CD4-positive, alpha-beta T cell (primary cell): ENCODE results near the gene C22orf39. TPM values are rescaled to one million over a fixed set of nuclear protein-coding genes. Genes with fewer than 3 reads are reported as not detected.

Source experiments
- ATAC-seq: fragments of 200-7000 bp; cut with Tn5 transposase; one replicate; pipeline ENCODE4 v1.10.0; 2022; ENCODE audit warnings: mild to moderate bottlenecking; ENCODE audit not compliant: poor library complexity
- CTCF ChIA-PET: fragments of 350-600 bp; sonication (Branson Sonifier 250); formaldehyde crosslinking; loops from one replicate; lab custom pipeline; 2021; ENCODE audit warnings: antibody characterized with exemption, inconsistent platforms; lab: Charles Lee
- POLR2A ChIA-PET: fragments of 350-600 bp; sonication (Branson Sonifier 250); formaldehyde crosslinking; loops from one replicate; lab custom pipeline; 2021; ENCODE audit warnings: antibody characterized with exemption, inconsistent platforms; lab: Charles Lee
- DNase-seq, 14 experiments: peaks; one replicate each; pipeline ENCODE4 v3.0.0-alpha.2; 2013 to 2020; ENCODE audit warnings: mixed read lengths in 2 of 14
- H3K27ac ChIP-seq, 2 donors: one replicate each; pipeline versions ENCODE4 v1.5.1 to v1.7.0; 2013; ENCODE audit warnings: low read length in 2 of 2, low read depth in 1 of 2, mild to moderate bottlenecking in 1 of 2
- H3K27me3 ChIP-seq, 2 experiments: 1 replicate in 1 of 2; 2 replicates in 1 of 2; pipeline versions ENCODE4 v1.6.1 to v1.7.0; 2013; ENCODE audit warnings: low read length in 2 of 2, control low read depth in 1 of 2, mild to moderate bottlenecking in 1 of 2, moderate library complexity in 1 of 2; ENCODE audit not compliant: insufficient read depth in 2 of 2, control insufficient read depth in 1 of 2
- H3K36me3 ChIP-seq: one replicate; pipeline ENCODE4 v1.6.1; 2013; ENCODE audit warnings: low read length, control low read depth; ENCODE audit not compliant: insufficient read depth
- H3K4me1 ChIP-seq: one replicate; pipeline ENCODE4 v1.6.1; 2013; ENCODE audit warnings: low read length, control low read depth; ENCODE audit not compliant: insufficient read depth
- H3K4me3 ChIP-seq: one replicate; pipeline ENCODE4 v1.5.1; 2013; ENCODE audit warnings: mild to moderate bottlenecking, low read length, moderate library complexity
- H3K9me3 ChIP-seq, 2 experiments: 1 replicate in 1 of 2; 2 replicates in 1 of 2; pipeline versions ENCODE4 v1.6.1 to v1.7.0; 2013; ENCODE audit warnings: low read length in 2 of 2, mild to moderate bottlenecking in 2 of 2, control low read depth in 1 of 2, moderate library complexity in 1 of 2; ENCODE audit not compliant: control insufficient read depth in 1 of 2, insufficient read depth in 1 of 2
- H3K27ac Mint-ChIP-seq: one replicate; pipeline ENCODE4 v1.8.0; 2020; ENCODE audit warnings: mixed read lengths
- H3K27me3 Mint-ChIP-seq: one replicate; pipeline ENCODE4 v1.8.0; 2021; ENCODE audit warnings: mixed read lengths
- H3K36me3 Mint-ChIP-seq: one replicate; pipeline ENCODE4 v1.8.0; 2021; ENCODE audit warnings: low read depth, mixed read lengths
- H3K4me1 Mint-ChIP-seq: one replicate; pipeline ENCODE4 v1.8.0; 2021; ENCODE audit warnings: low read depth, mixed read lengths
- H3K4me3 Mint-ChIP-seq: one replicate; pipeline ENCODE4 v1.8.0; 2020; ENCODE audit warnings: mild to moderate bottlenecking, mixed read lengths
- H3K9me3 Mint-ChIP-seq: one replicate; pipeline ENCODE4 v1.8.0; 2020; ENCODE audit warnings: mixed read lengths
- intact Hi-C, 2 experiments: fragments of 100-400 bp; cut with DNase I in 1 of 2; cut with micrococcal nuclease in 1 of 2; formaldehyde crosslinking; loops; one replicate each; pipeline versions ENCODE4 v1.15.1 to v1.9.0; 2023 to 2025; cut with DNase I, micrococcal nuclease
- total RNA-seq, 174 experiments: library from RNA in 2 of 174; stranded (reverse) in 2 of 174; gene quantifications; one replicate each; pipeline ENCODE4 v1.2.3 and lab custom pipeline; 2021 to 2026
- TF ChIP-seq, protein P1 (sequence below): fragments of 200-600 bp; IDR thresholded peaks from one replicate; pipeline ENCODE4 v1.8.0; 2022; ENCODE audit warnings: antibody characterized with exemption, mild to moderate bottlenecking

The C22orf39 gene
- total RNA-seq, 2 experiments from 2014 or later = 30.2 to 32.6 TPM

- intact Hi-C loops = loop anchor here in 1 of 2 experiments (10.0 kb wide), 1 partner anchor 220 kb away; no protein-coding TSS in a partner anchor
- no peaks in the 10 kb centered on the region for H3K9me3 ChIP-seq
- ATAC-seq = no peak
- H3K9me3 Mint-ChIP-seq = no peaks in the 10 kb centered on the region
- no peaks in the 10 kb centered on the region for H3K4me1 Mint-ChIP-seq
- no peak overlapping the region for H3K4me3 Mint-ChIP-seq
- ChIA-PET CTCF (interaction anchor here (1.1 kb wide), 1 partner anchor 11 kb away, joined by 3 read pairs; no protein-coding TSS in a partner anchor), POLR2A (no interaction called here)
- no peak for DNase-seq
- no peaks in the 10 kb centered on the region for H3K27me3 ChIP-seq
- H3K27ac ChIP-seq = no peak overlapping the region
- TF ChIP-seq, protein P1, sequence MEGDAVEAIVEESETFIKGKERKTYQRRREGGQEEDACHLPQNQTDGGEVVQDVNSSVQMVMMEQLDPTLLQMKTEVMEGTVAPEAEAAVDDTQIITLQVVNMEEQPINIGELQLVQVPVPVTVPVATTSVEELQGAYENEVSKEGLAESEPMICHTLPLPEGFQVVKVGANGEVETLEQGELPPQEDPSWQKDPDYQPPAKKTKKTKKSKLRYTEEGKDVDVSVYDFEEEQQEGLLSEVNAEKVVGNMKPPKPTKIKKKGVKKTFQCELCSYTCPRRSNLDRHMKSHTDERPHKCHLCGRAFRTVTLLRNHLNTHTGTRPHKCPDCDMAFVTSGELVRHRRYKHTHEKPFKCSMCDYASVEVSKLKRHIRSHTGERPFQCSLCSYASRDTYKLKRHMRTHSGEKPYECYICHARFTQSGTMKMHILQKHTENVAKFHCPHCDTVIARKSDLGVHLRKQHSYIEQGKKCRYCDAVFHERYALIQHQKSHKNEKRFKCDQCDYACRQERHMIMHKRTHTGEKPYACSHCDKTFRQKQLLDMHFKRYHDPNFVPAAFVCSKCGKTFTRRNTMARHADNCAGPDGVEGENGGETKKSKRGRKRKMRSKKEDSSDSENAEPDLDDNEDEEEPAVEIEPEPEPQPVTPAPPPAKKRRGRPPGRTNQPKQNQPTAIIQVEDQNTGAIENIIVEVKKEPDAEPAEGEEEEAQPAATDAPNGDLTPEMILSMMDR = no peak
- peaks cover 68% of the 10 kb centered on the region for H3K36me3 ChIP-seq
- H3K4me3 ChIP-seq = no peak overlapping the region
- no peak overlapping the region for H3K27ac Mint-ChIP-seq
- peaks cover 81% of the 10 kb centered on the region for H3K36me3 Mint-ChIP-seq
- no peaks in the 10 kb centered on the region for H3K4me1 ChIP-seq
- H3K27me3 Mint-ChIP-seq = no peaks in the 10 kb centered on the region
These were observed 42.4 kb downstream of the C22orf39 start for GRCh38 chr22:19405133-19405532.

- Histone ChIP-seq H3K27ac (no peak overlapping the region), H3K27me3 (no peaks in the 10 kb centered on the region), H3K4me1 (no peaks in the 10 kb centered on the region), H3K9me3 (no peaks in the 10 kb centered on the region), H3K36me3 (peaks cover 64% of the 10 kb centered on the region), H3K4me3 (no peak overlapping the region)
- no peaks in the 10 kb centered on the region for H3K27me3 Mint-ChIP-seq
- CTCF ChIA-PET = interaction anchor here (1.1 kb wide), 1 partner anchor 10 kb away, joined by 3 read pairs; no protein-coding TSS in a partner anchor
- H3K27ac Mint-ChIP-seq = no peak overlapping the region
- no peaks in the 10 kb centered on the region for H3K9me3 Mint-ChIP-seq
- H3K4me1 Mint-ChIP-seq = no peaks in the 10 kb centered on the region
- H3K4me3 Mint-ChIP-seq = no peak overlapping the region
- intact Hi-C loops = loop anchor here in 1 of 2 experiments (10.0 kb wide), 1 partner anchor 220 kb away; no protein-coding TSS in a partner anchor
- TF ChIP-seq, protein P1 = no peak
- ATAC-seq (no peak), DNase-seq (no peak)
- peaks cover 81% of the 10 kb centered on the region for H3K36me3 Mint-ChIP-seq
- POLR2A ChIA-PET = no interaction called here
These were observed 42.8 kb downstream of the C22orf39 start for GRCh38 chr22:19404676-19405075.

- H3K27me3 ChIP-seq = no peaks in the 10 kb centered on the region
- no peak overlapping the region for H3K4me3 ChIP-seq
- Mint-ChIP-seq H3K4me1 (no peaks in the 10 kb centered on the region), H3K27ac (no peak overlapping the region), H3K27me3 (no peaks in the 10 kb centered on the region), H3K36me3 (peaks cover 84% of the 10 kb centered on the region), H3K9me3 (no peaks in the 10 kb centered on the region), H3K4me3 (no peak overlapping the region)
- ChIA-PET POLR2A (no interaction called here), CTCF (no interaction called here)
- intact Hi-C loops = loop anchor here in 1 of 2 experiments (10.0 kb wide), 1 partner anchor 222 kb away; no protein-coding TSS in a partner anchor
- H3K4me1 ChIP-seq = no peaks in the 10 kb centered on the region
- H3K36me3 ChIP-seq = peaks cover 59% of the 10 kb centered on the region
- no peak overlapping the region for H3K27ac ChIP-seq
- H3K9me3 ChIP-seq = no peaks in the 10 kb centered on the region
- DNase-seq (no peak), ATAC-seq (no peak)
- TF ChIP-seq, protein P1 = no peak
These were observed 44.8 kb downstream of the C22orf39 start for GRCh38 chr22:19402642-19403191.
